C4-2B (cell line): Measurements from ENCODE around the gene RFC1.

Experiments
- CTCF ChIP-seq: fragments of 450-650 bp; conservative IDR thresholded peaks from 2 replicates; pipeline ENCODE4 v1.5.1; 2017; ENCODE audit warnings: mild to moderate bottlenecking
- ZFX ChIP-seq: fragments of 450-650 bp; IDR thresholded peaks from 2 replicates; pipeline ENCODE4 v1.6.1; 2017

- no peak for TF ChIP-seq CTCF
- TF ChIP-seq ZFX: no peak
These were observed 87.7 kb downstream of the RFC1 start for GRCh38 chr4:39278476-39278875.
